ENCODE measurements around the gene LPP. TPM values are rescaled to one million over a fixed set of nuclear protein-coding genes. Genes with fewer than 3 reads are reported as not detected.

The LPP gene
- total and polyA plus RNA-seq, 10 of the 15 experiments (the other 5 are each of a cell fraction or from before 2014, with no cell fraction given), result under 0.01 to 0.62 (median 0.03) TPM

- TF ChIP-seq CTCF (IDR thresholded peaks at IDR 0.05 in 2 of 3, conservative IDR thresholded peaks at IDR 0.05 in 1 of 3; ENCODE audit: control insufficient read depth in 2 of 3, extremely low read depth in 1 of 3, insufficient read depth in 1 of 3, low read depth in 3 of 3, low read length in 3 of 3), result no peak
- no peak for TF ChIP-seq MYC (IDR thresholded peaks at IDR 0.05; ENCODE audit: insufficient read depth, insufficient read length, insufficient replicate concordance, low read length, severe bottlenecking)
- no peak for TF ChIP-seq SUZ12 (IDR thresholded peaks at IDR 0.05; ENCODE audit: unreplicated experiment)
- no peak for TF ChIP-seq CEBPB (IDR thresholded peaks at IDR 0.05; ENCODE audit: borderline replicate concordance in 1 of 2, low read depth in 2 of 2, low read length in 2 of 2)
- TF ChIP-seq ASH2L (IDR thresholded peaks at IDR 0.05; ENCODE audit: borderline replicate concordance, low read depth), result no peak
- TF ChIP-seq YBX1 (IDR thresholded peaks at IDR 0.05), result no peak
- TF ChIP-seq ATF3 (IDR thresholded peaks at IDR 0.05; ENCODE audit: borderline replicate concordance, extremely low read depth, low read depth, low read length), result no peak
- no peak for TF ChIP-seq TCF7 (IDR thresholded peaks at IDR 0.05; ENCODE audit: borderline replicate concordance)
- no peak for TF ChIP-seq NBN (IDR thresholded peaks at IDR 0.05)
- no peak for TF ChIP-seq HDAC6 (IDR thresholded peaks at IDR 0.05; ENCODE audit: unreplicated experiment)
- TF ChIP-seq SRF (IDR thresholded peaks at IDR 0.05; ENCODE audit: low read depth in 2 of 2, low read length in 2 of 2), result no peak
These were observed 783.4 kb downstream of the LPP start (continued) for GRCh38 chr3:188937389-188937788.

GRCh38 chr3:188938999-188939398 is 785.0 kb downstream of the LPP start:
- no peaks in the 10 kb centered on the region for H4K20me1 ChIP-seq (ENCODE audit: control insufficient read depth, insufficient read depth)
- intact Hi-C loops (cut with micrococcal nuclease; ENCODE audit: unreplicated experiment), result no loop called here
- no TSS peak for BruUV-seq (replicated peaks)
- no peak overlapping the region for H3K4me2 ChIP-seq (ENCODE audit: control insufficient read depth, insufficient read depth)
- H2AFZ ChIP-seq (ENCODE audit: control insufficient read depth, low read depth, low read length), result no peak overlapping the region
- TF ChIP-seq SMARCA5 (IDR thresholded peaks at IDR 0.05) (no peak), E4F1 (IDR thresholded peaks at IDR 0.05; ENCODE audit: borderline replicate concordance, partially characterized antibody) (no peak)
- DNase-seq (ENCODE audit: low read depth, low spot score) (no peak), FAIRE-seq (no peak), ATAC-seq (no peak)
- no peaks in the 10 kb centered on the region for H3K4me1 ChIP-seq (ENCODE audit: control insufficient read depth, insufficient read depth, low read length)
- H3K79me2 ChIP-seq (ENCODE audit: control insufficient read depth, insufficient read depth, low read length), result no peaks in the 10 kb centered on the region
- H3K9me3 ChIP-seq (replicated peaks; ENCODE audit: control insufficient read depth, insufficient read depth, low read length), result no peaks in the 10 kb centered on the region
- no peak overlapping the region for H3K9ac ChIP-seq (ENCODE audit: control insufficient read depth, insufficient read depth, low read length)
- ChIA-PET POLR2A (no interaction called here), SMC1A (ENCODE audit: uncharacterized antibody, unreplicated experiment) (no interaction called here), CTCF (interaction anchor here (1.2 to 6.9 kb wide), 2 partner anchors 15 to 1199 kb away, joined by 4 to 32 read pairs; no protein-coding TSS in a partner anchor), RAD21 (ENCODE audit: unreplicated experiment) (no interaction called here)
- in situ Hi-C loops (cut with MboI), result no loop called here
- H3K36me3 ChIP-seq (ENCODE audit: control insufficient read depth in 2 of 2, insufficient read depth in 2 of 2, low read length in 1 of 2), result no peaks in the 10 kb centered on the region
- no peak overlapping the region for H3K27ac ChIP-seq (ENCODE audit: control insufficient read depth, insufficient read depth)
- no peak overlapping the region for H3K4me3 ChIP-seq
- WGBS (ENCODE audit: insufficient coverage, insufficient replicate concordance, low lambda C conversion rate, missing lambda C conversion rate), result 61% methylated on average over 3 of the region's 3 CpGs
- 0 out of 4 replicates have a peak, but pooled peaks cover 0 to 3% of the 10 kb centered on the region in 2 experiments for H3K27me3 ChIP-seq (replicated peaks in 1 of 2; ENCODE audit: control insufficient read depth in 2 of 2, insufficient read depth in 2 of 2, low read length in 1 of 2)

All from GM12878 (cell line).